Hepatocyte (in vitro differentiated cells): Measurements from ENCODE around the gene PLPPR3. TPM values are rescaled to one million over a fixed set of nuclear protein-coding genes. Genes with fewer than 3 reads are reported as not detected.

Source experiments
- DNase-seq: peaks from one replicate; pipeline ENCODE4 v3.0.0-alpha.2; 2016; ENCODE audit warnings: low spot score
- H2AFZ ChIP-seq: fragments of 200-600 bp; sonication (generic); 2 replicates; pipeline ENCODE4 v1.6.0; 2016; ENCODE audit warnings: antibody characterized with exemption, mild to moderate bottlenecking
- H3K27ac ChIP-seq: fragments of 200-600 bp; sonication (generic); 2 replicates; pipeline ENCODE4 v1.5.1; 2016; ENCODE audit warnings: mild to moderate bottlenecking
- H3K27me3 ChIP-seq: fragments of 200-600 bp; sonication (generic); 2 replicates; pipeline ENCODE4 v1.6.1; 2016
- H3K36me3 ChIP-seq: fragments of 200-600 bp; sonication (generic); replicated peaks from 2 replicates; pipeline ENCODE4 v1.5.1; 2016; ENCODE audit warnings: low read depth; ENCODE audit not compliant: insufficient read depth
- H3K4me1 ChIP-seq: fragments of 200-600 bp; sonication (generic); 2 replicates; pipeline ENCODE4 v1.5.1; 2016; ENCODE audit warnings: mild to moderate bottlenecking, moderate library complexity; ENCODE audit not compliant: insufficient read depth
- H3K4me2 ChIP-seq: fragments of 200-600 bp; sonication (generic); 2 replicates; pipeline ENCODE4 v1.6.0; 2016
- H3K4me3 ChIP-seq: fragments of 200-600 bp; sonication (generic); 2 replicates; pipeline ENCODE4 v1.5.1; 2016; ENCODE audit warnings: mild to moderate bottlenecking
- H3K79me2 ChIP-seq: fragments of 200-600 bp; sonication (generic); 2 replicates; pipeline ENCODE4 v1.6.0; 2017; ENCODE audit warnings: mild to moderate bottlenecking
- H3K9me2 ChIP-seq: fragments of 200-600 bp; sonication (generic); replicated peaks from 2 replicates; pipeline ENCODE4 v1.6.0; 2017; ENCODE audit warnings: mild to moderate bottlenecking; ENCODE audit not compliant: insufficient read depth
- H3K9me3 ChIP-seq: fragments of 200-600 bp; sonication (generic); 2 replicates; pipeline ENCODE4 v1.5.1; 2016; ENCODE audit warnings: low read depth, mild to moderate bottlenecking
- H4K20me1 ChIP-seq: fragments of 200-600 bp; sonication (generic); 2 replicates; pipeline ENCODE4 v1.6.0; 2016; ENCODE audit warnings: mild to moderate bottlenecking; ENCODE audit not compliant: insufficient read depth, poor library complexity, severe bottlenecking
- CTCF ChIP-seq: fragments of 200-600 bp; sonication (generic); IDR thresholded peaks from 2 replicates; pipeline ENCODE4 v1.5.1; 2016; ENCODE audit warnings: antibody characterized with exemption, mild to moderate bottlenecking; ENCODE audit not compliant: poor library complexity
- EZH2 ChIP-seq: fragments of 200-600 bp; sonication (generic); IDR thresholded peaks from 2 replicates; pipeline ENCODE4 v1.6.1; 2016; ENCODE audit warnings: antibody characterized with exemption, mild to moderate bottlenecking, borderline replicate concordance
- EZH2phosphoT487 ChIP-seq: fragments of 200-600 bp; sonication (generic); IDR thresholded peaks from one replicate; pipeline ENCODE4 v1.6.1; 2018; ENCODE audit warnings: antibody characterized with exemption, mild to moderate bottlenecking, low read depth, moderate library complexity; ENCODE audit not compliant: unreplicated experiment, severe bottlenecking
- WGBS: methylation state at CpG from one replicate; pipeline ENCODE4 v1.1.6; 2016; ENCODE audit warnings: low lambda C conversion rate; ENCODE audit errors: missing lambda C conversion rate; 5-methylcytosine and 5-hydroxymethylcytosine counted together
- polyA plus RNA-seq: library from polyadenylated mRNA; unstranded; fragments of >200 nt; fragmentation: Nextera tagmentation; extraction: Ambion mirVana; gene quantifications from 2 replicates; pipeline ENCODE4 v1.2.1, GENCODE V29; 2016
- total RNA-seq: library from RNA; depleted of rRNA; stranded (reverse); fragments of >200 nt; gene quantifications from 2 replicates; pipeline ENCODE4 v1.2.3, GENCODE V29; 2014

Gene PLPPR3
- total and polyA plus RNA-seq, 2 experiments from 2014 or later, result 11.1 to 11.7 TPM

GRCh38 chr19:787536-787935 is 34.2 kb downstream of the PLPPR3 start:
- 95% methylated on average over 16 of the region's 16 CpGs for WGBS
- H3K4me1 ChIP-seq, result peaks cover 26% of the 10 kb centered on the region

DNA sequence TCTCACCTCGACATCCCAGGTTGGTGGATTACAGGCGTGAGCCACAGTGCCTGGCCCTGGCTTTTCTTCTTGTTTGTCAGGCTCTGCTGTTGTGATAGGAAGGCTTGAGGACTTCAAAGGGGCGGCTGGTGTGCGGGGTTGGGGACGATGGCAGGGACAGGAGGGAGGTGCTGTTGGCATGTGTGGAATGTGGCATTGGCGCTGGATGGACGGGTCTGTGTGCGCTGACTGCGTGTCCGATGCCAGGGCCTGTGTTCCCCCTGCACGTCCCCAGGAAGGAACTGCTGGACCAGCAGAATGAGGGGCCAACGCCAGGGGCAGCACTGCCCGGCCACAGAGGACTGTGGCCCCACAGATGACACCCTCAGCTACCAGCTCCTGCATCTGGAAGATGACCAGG is 37.2 kb downstream of the PLPPR3 start:
- H3K9me2 ChIP-seq, result no peaks in the 10 kb centered on the region
- H3K9me3 ChIP-seq, result no peaks in the 10 kb centered on the region
- no peaks in the 10 kb centered on the region for H3K36me3 ChIP-seq
- no peak overlapping the region for H3K4me3 ChIP-seq
- WGBS, result 89% methylated on average over 12 of the region's 13 CpGs
- H3K27me3 ChIP-seq, result no peaks in the 10 kb centered on the region
- TF ChIP-seq EZH2 (no peak), CTCF (no peak), EZH2phosphoT487 (no peak)
- peak overlapping the region; percentile 80 for H3K4me2 ChIP-seq
- peak; percentile 2 for DNase-seq
- H3K79me2 ChIP-seq, result peaks cover 31% of the 10 kb centered on the region
- no peaks in the 10 kb centered on the region for H4K20me1 ChIP-seq
- H3K27ac ChIP-seq, result no peak overlapping the region
- peaks cover 39% of the 10 kb centered on the region for H3K4me1 ChIP-seq
- no peak overlapping the region for H2AFZ ChIP-seq

More at GRCh38 chr19:787536-787935, 34.2 kb downstream of the PLPPR3 start:
- H3K27ac ChIP-seq, result no peak overlapping the region
- no peaks in the 10 kb centered on the region for H3K9me3 ChIP-seq
- no peak for TF ChIP-seq CTCF
- TF ChIP-seq EZH2, result no peak
- TF ChIP-seq EZH2phosphoT487, result no peak
- no peak overlapping the region for H2AFZ ChIP-seq
- no peaks in the 10 kb centered on the region for H4K20me1 ChIP-seq
- H3K4me2 ChIP-seq, result no peak overlapping the region
- H3K4me3 ChIP-seq, result no peak overlapping the region
- no peaks in the 10 kb centered on the region for H3K36me3 ChIP-seq
- no peak for DNase-seq
- H3K27me3 ChIP-seq, result no peaks in the 10 kb centered on the region
- no peaks in the 10 kb centered on the region for H3K9me2 ChIP-seq
- peaks cover 19% of the 10 kb centered on the region for H3K79me2 ChIP-seq

- TF ChIP-seq EZH2phosphoT487 (no peak), CTCF (no peak), EZH2 (no peak)
- no peaks in the 10 kb centered on the region for H3K9me3 ChIP-seq
- H2AFZ ChIP-seq, result peak overlapping the region; percentile 59
- peak; percentile 37 for DNase-seq
- WGBS, result 55% methylated on average over 30 of the region's 30 CpGs
- peak overlapping the region; percentile 17 for H3K4me3 ChIP-seq
- H3K27ac ChIP-seq, result peak overlapping the region; percentile 93
- H3K36me3 ChIP-seq, result no peaks in the 10 kb centered on the region
- H3K79me2 ChIP-seq, result peaks cover 31% of the 10 kb centered on the region
- H3K9me2 ChIP-seq, result no peaks in the 10 kb centered on the region
- peaks cover 33% of the 10 kb centered on the region for H3K4me1 ChIP-seq
- no peaks in the 10 kb centered on the region for H3K27me3 ChIP-seq
- no peaks in the 10 kb centered on the region for H4K20me1 ChIP-seq
- H3K4me2 ChIP-seq, result peak overlapping the region; percentile 80
These were observed 38.7 kb downstream of the PLPPR3 start for GRCh38 chr19:782878-783668.
